Measurements from ENCODE around the gene LRP1B. TPM values are rescaled to one million over a fixed set of nuclear protein-coding genes. Genes with fewer than 3 reads are reported as not detected.

LRP1B gene
- total RNA-seq, 1 experiment from 2014 or later, result 0.21 TPM

DNA sequence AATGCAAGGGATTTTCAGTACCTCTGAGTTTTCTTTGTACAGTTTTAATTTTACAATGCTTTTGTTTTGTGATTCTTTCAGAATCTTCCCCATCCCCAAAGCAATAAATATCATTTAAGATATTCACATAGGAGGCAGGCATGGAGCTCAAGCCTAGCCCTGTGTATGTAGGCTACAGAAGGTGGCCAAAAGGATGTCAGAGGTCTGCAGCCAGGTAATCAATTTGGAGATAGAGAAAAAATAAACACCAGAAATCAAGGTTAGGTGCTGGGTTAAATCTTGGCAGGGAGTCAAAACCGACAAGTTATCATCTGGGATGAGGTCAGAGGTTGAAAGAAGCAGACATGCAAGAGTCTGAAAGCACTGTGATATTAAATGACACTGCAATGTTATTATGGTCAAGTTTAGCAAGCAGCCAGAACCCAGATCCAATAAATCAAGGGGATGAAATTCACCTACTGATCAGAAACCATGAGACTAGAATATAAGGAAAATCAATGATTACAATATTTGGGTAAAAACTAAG is 45.1 kb upstream of the LRP1B start:
- CTCF ChIA-PET, result no interaction called here
- peak overlapping the region; percentile 20 for H3K27ac Mint-ChIP-seq (ENCODE audit: unreplicated experiment)
- intact Hi-C loops (cut with micrococcal nuclease; ENCODE audit: unreplicated experiment), result loop anchor here (10.0 kb wide), 1 partner anchor 239 kb away; no protein-coding TSS in a partner anchor
- no peaks in the 10 kb centered on the region for H3K27me3 Mint-ChIP-seq (ENCODE audit: unreplicated experiment)
- no TSS peak for BruUV-seq (replicated peaks)
- TF ChIP-seq, protein P1, sequence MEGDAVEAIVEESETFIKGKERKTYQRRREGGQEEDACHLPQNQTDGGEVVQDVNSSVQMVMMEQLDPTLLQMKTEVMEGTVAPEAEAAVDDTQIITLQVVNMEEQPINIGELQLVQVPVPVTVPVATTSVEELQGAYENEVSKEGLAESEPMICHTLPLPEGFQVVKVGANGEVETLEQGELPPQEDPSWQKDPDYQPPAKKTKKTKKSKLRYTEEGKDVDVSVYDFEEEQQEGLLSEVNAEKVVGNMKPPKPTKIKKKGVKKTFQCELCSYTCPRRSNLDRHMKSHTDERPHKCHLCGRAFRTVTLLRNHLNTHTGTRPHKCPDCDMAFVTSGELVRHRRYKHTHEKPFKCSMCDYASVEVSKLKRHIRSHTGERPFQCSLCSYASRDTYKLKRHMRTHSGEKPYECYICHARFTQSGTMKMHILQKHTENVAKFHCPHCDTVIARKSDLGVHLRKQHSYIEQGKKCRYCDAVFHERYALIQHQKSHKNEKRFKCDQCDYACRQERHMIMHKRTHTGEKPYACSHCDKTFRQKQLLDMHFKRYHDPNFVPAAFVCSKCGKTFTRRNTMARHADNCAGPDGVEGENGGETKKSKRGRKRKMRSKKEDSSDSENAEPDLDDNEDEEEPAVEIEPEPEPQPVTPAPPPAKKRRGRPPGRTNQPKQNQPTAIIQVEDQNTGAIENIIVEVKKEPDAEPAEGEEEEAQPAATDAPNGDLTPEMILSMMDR (IDR thresholded peaks at IDR 0.05; ENCODE audit: unreplicated experiment), result no peak
- DNase-seq, result no peak
- H3K4me3 Mint-ChIP-seq (ENCODE audit: low read depth, unreplicated experiment), result no peak overlapping the region
- H3K4me1 Mint-ChIP-seq (ENCODE audit: low read depth, unreplicated experiment), result peaks cover 13% of the 10 kb centered on the region
- H3K9me3 Mint-ChIP-seq (ENCODE audit: low read depth, unreplicated experiment), result no peaks in the 10 kb centered on the region
- no peaks in the 10 kb centered on the region for H3K36me3 Mint-ChIP-seq (ENCODE audit: insufficient read depth, unreplicated experiment)

DNA sequence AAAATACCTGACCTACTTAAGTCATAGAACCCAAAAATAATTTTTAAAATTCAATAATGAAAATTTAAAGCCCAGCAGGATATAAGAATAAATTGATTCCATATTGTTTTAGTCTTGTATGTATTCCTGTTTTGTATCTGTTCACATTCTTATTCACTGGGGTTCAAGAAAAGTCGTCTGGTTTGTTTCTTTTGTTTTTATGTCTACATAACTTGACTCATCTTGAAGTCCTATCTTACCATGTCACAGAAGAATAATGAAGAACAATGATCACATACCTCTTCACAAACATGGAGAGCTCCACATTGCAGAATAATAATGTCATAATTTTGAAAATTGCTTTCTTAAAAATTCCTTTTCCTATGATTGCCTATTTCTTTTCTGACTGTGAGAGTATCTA is 43.4 kb upstream of the LRP1B start:
- intact Hi-C loops (cut with micrococcal nuclease; ENCODE audit: unreplicated experiment), result loop anchor here (10.0 kb wide), 1 partner anchor 241 kb away; no protein-coding TSS in a partner anchor
- CTCF ChIA-PET, result no interaction called here
- no TSS peak for BruUV-seq (replicated peaks)
- Mint-ChIP-seq H3K4me3 (ENCODE audit: low read depth, unreplicated experiment) (no peak overlapping the region), H3K4me1 (ENCODE audit: low read depth, unreplicated experiment) (peaks cover 13% of the 10 kb centered on the region), H3K9me3 (ENCODE audit: low read depth, unreplicated experiment) (no peaks in the 10 kb centered on the region), H3K27me3 (ENCODE audit: unreplicated experiment) (no peaks in the 10 kb centered on the region), H3K36me3 (ENCODE audit: insufficient read depth, unreplicated experiment) (no peaks in the 10 kb centered on the region), H3K27ac (ENCODE audit: unreplicated experiment) (no peak overlapping the region)
- DNase-seq, result no peak
- TF ChIP-seq, protein P1 (IDR thresholded peaks at IDR 0.05; ENCODE audit: unreplicated experiment), result no peak

DNA sequence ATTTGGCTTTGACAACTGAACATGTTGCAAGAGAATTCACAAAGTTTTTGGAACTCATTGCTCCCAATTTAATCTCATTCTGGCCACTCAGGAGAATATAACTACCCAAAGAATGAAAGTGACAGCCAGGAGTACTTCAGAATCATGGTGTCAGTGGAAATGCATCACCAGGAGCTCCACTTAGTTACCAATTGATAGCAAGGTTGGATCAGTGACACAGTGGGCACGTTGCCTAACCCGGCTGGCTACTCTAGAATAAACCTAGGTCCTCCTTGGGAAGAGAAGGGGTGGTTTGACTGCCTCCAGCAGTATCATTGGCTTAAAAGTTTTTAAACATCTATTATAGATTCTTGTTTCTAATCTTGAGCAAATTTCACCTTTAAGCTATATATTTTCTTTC is 40.0 kb upstream of the LRP1B start:
- Mint-ChIP-seq H3K9me3 (ENCODE audit: low read depth, unreplicated experiment) (no peaks in the 10 kb centered on the region), H3K27ac (ENCODE audit: unreplicated experiment) (no peak overlapping the region), H3K4me1 (ENCODE audit: low read depth, unreplicated experiment) (peaks cover 8% of the 10 kb centered on the region), H3K27me3 (ENCODE audit: unreplicated experiment) (no peaks in the 10 kb centered on the region), H3K36me3 (ENCODE audit: insufficient read depth, unreplicated experiment) (no peaks in the 10 kb centered on the region), H3K4me3 (ENCODE audit: low read depth, unreplicated experiment) (no peak overlapping the region)
- no TSS peak for BruUV-seq (replicated peaks)
- CTCF ChIA-PET, result no interaction called here
- TF ChIP-seq, protein P1 (IDR thresholded peaks at IDR 0.05; ENCODE audit: unreplicated experiment), result no peak
- no peak for DNase-seq
- intact Hi-C loops (cut with micrococcal nuclease; ENCODE audit: unreplicated experiment), result loop anchor here (10.0 kb wide), 1 partner anchor 244 kb away; no protein-coding TSS in a partner anchor

DNA sequence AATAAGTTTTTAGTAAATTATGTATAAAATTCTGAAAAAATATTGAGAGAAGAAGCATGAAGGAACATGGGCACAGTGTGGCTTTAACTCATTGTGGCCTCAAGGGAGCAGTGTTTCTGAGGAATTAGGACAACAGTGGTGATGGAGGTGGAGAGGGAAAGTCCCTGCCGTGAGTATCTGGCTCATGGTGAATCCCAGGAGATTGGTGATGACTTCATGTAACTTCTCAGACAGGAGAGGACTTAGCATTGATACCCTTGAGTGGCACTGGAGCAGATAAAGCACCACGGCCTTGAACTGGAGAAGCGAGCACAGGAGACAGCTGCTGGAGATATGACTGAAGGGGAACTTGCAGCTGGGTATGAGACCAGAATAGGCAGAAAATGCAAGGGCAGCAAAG is 35.0 kb upstream of the LRP1B start:
- BruUV-seq (replicated peaks), result no TSS peak
- no peaks in the 10 kb centered on the region for H3K27me3 Mint-ChIP-seq (ENCODE audit: unreplicated experiment)
- DNase-seq, result peak; percentile 27
- H3K9me3 Mint-ChIP-seq (ENCODE audit: low read depth, unreplicated experiment), result no peaks in the 10 kb centered on the region
- TF ChIP-seq, protein P1 (IDR thresholded peaks at IDR 0.05; ENCODE audit: unreplicated experiment), result no peak
- no peak overlapping the region for H3K27ac Mint-ChIP-seq (ENCODE audit: unreplicated experiment)
- intact Hi-C loops (cut with micrococcal nuclease; ENCODE audit: unreplicated experiment), result loop anchor here (1.0 kb wide), 1 partner anchor 439 kb away; no protein-coding TSS in a partner anchor
- H3K36me3 Mint-ChIP-seq (ENCODE audit: insufficient read depth, unreplicated experiment), result no peaks in the 10 kb centered on the region
- CTCF ChIA-PET, result interaction anchor here (1.4 kb wide), 1 partner anchor 438 kb away, joined by 6 read pairs; no protein-coding TSS in a partner anchor
- H3K4me1 Mint-ChIP-seq (ENCODE audit: low read depth, unreplicated experiment), result peaks cover 9% of the 10 kb centered on the region
- no peak overlapping the region for H3K4me3 Mint-ChIP-seq (ENCODE audit: low read depth, unreplicated experiment)
